ENCODE results near the gene IDH2.

IDH2 gene

GRCh38 chr15:90062462-90062932, 39.8 kb downstream of the IDH2 start:
- no peak overlapping the region for H3K4me3 ChIP-seq (replicated peaks; ENCODE audit: low read depth, low read length)
- DNase-seq (ENCODE audit: low read depth): no peak
- TF ChIP-seq CTCF (IDR thresholded peaks at IDR 0.05; ENCODE audit: low read length, missing control alignments): no peak

GRCh38 chr15:90062023-90062442, 40.2 kb downstream of the IDH2 start:
- H3K4me3 ChIP-seq (replicated peaks; ENCODE audit: low read depth, low read length): no peak overlapping the region

GRCh38 chr15:90060797-90061196, 41.5 kb downstream of the IDH2 start:
- no peak for TF ChIP-seq CTCF (IDR thresholded peaks at IDR 0.05; ENCODE audit: low read length, missing control alignments)
- no peak overlapping the region for H3K4me3 ChIP-seq (replicated peaks; ENCODE audit: low read depth, low read length)
- no peak for DNase-seq (ENCODE audit: low read depth)

More at GRCh38 chr15:90062023-90062442, 40.2 kb downstream of the IDH2 start:
- DNase-seq (ENCODE audit: low read depth): peak; percentile 29
- no peak for TF ChIP-seq CTCF (IDR thresholded peaks at IDR 0.05; ENCODE audit: low read length, missing control alignments)

- TF ChIP-seq CTCF (IDR thresholded peaks at IDR 0.05; ENCODE audit: low read length, missing control alignments): no peak
- DNase-seq (ENCODE audit: low read depth): no peak
- no peak overlapping the region for H3K4me3 ChIP-seq (replicated peaks; ENCODE audit: low read depth, low read length)
These were observed 42.9 kb downstream of the IDH2 start for GRCh38 chr15:90059208-90059985.

GRCh38 chr15:90058775-90059174, 43.5 kb downstream of the IDH2 start:
- no peak for TF ChIP-seq CTCF (IDR thresholded peaks at IDR 0.05; ENCODE audit: low read length, missing control alignments)
- no peak overlapping the region for H3K4me3 ChIP-seq (replicated peaks; ENCODE audit: low read depth, low read length)
- no peak for DNase-seq (ENCODE audit: low read depth)

GRCh38 chr15:90058308-90058707, 44.0 kb downstream of the IDH2 start:
- no peak for DNase-seq (ENCODE audit: low read depth)
- no peak overlapping the region for H3K4me3 ChIP-seq (replicated peaks; ENCODE audit: low read depth, low read length)
- no peak for TF ChIP-seq CTCF (IDR thresholded peaks at IDR 0.05; ENCODE audit: low read length, missing control alignments)

GRCh38 chr15:90056529-90056928, 45.7 kb downstream of the IDH2 start:
- DNase-seq (ENCODE audit: low read depth): no peak
- TF ChIP-seq CTCF (IDR thresholded peaks at IDR 0.05; ENCODE audit: low read length, missing control alignments): no peak
- H3K4me3 ChIP-seq (replicated peaks; ENCODE audit: low read depth, low read length): no peak overlapping the region
